ENCODE data around the gene PRTN3.

PRTN3 gene

GRCh38 chr19:803686-804418 lies 36.9 kb upstream of the PRTN3 start:
- Histone ChIP-seq H3K9me3 (no peaks in the 10 kb centered on the region), H3K27me3 (no peaks in the 10 kb centered on the region), H4K20me1 (peaks cover 100% of the 10 kb centered on the region), H3K4me1 (peaks cover 29% of the 10 kb centered on the region), H3K4me3 (no peak overlapping the region), H3K4me2 (no peak overlapping the region), H3K27ac (no peak overlapping the region), H3K36me3 (peaks cover 99% of the 10 kb centered on the region), H3K9ac (no peak overlapping the region)
- TF ChIP-seq Cebpa-rat (IDR thresholded peaks at IDR 0.05) = no peak

- Histone ChIP-seq H3K27me3 (no peaks in the 10 kb centered on the region), H3K4me1 (peaks cover 22% of the 10 kb centered on the region), H4K20me1 (peaks cover 100% of the 10 kb centered on the region), H3K36me3 (peaks cover 99% of the 10 kb centered on the region), H3K27ac (no peak overlapping the region), H3K9me3 (no peaks in the 10 kb centered on the region), H3K9ac (no peak overlapping the region), H3K4me2 (no peak overlapping the region), H3K4me3 (no peak overlapping the region)
- no peak for TF ChIP-seq Cebpa-rat (IDR thresholded peaks at IDR 0.05)
Measured at GRCh38 chr19:804419-805165, 36.2 kb upstream of the PRTN3 start.

GRCh38 chr19:805166-805551 lies 35.6 kb upstream of the PRTN3 start:
- Histone ChIP-seq H3K36me3 (peaks cover 99% of the 10 kb centered on the region), H3K27me3 (no peaks in the 10 kb centered on the region), H3K27ac (no peak overlapping the region), H3K4me2 (no peak overlapping the region), H3K9me3 (no peaks in the 10 kb centered on the region), H4K20me1 (peaks cover 100% of the 10 kb centered on the region), H3K9ac (no peak overlapping the region), H3K4me3 (no peak overlapping the region), H3K4me1 (peaks cover 16% of the 10 kb centered on the region)
- no peak for TF ChIP-seq Cebpa-rat (IDR thresholded peaks at IDR 0.05)

- Histone ChIP-seq H3K4me3 (no peak overlapping the region), H3K27me3 (no peaks in the 10 kb centered on the region), H3K27ac (no peak overlapping the region), H3K4me1 (peaks cover 9% of the 10 kb centered on the region), H3K9ac (no peak overlapping the region), H4K20me1 (peaks cover 100% of the 10 kb centered on the region), H3K36me3 (peaks cover 99% of the 10 kb centered on the region), H3K4me2 (no peak overlapping the region), H3K9me3 (no peaks in the 10 kb centered on the region)
- no peak for TF ChIP-seq Cebpa-rat (IDR thresholded peaks at IDR 0.05)
Measured at GRCh38 chr19:805600-806550, 34.9 kb upstream of the PRTN3 start.

GRCh38 chr19:806815-807421 lies 33.9 kb upstream of the PRTN3 start:
- H3K27ac ChIP-seq = no peak overlapping the region
- H3K4me2 ChIP-seq = no peak overlapping the region
- H3K27me3 ChIP-seq = no peaks in the 10 kb centered on the region
- peaks cover 99% of the 10 kb centered on the region for H3K36me3 ChIP-seq
- H4K20me1 ChIP-seq = peaks cover 100% of the 10 kb centered on the region
- no peaks in the 10 kb centered on the region for H3K9me3 ChIP-seq
- TF ChIP-seq Cebpa-rat (IDR thresholded peaks at IDR 0.05) = no peak
- H3K9ac ChIP-seq = no peak overlapping the region
- no peak overlapping the region for H3K4me3 ChIP-seq
- no peaks in the 10 kb centered on the region for H3K4me1 ChIP-seq

GRCh38 chr19:807627-808422 lies 33.0 kb upstream of the PRTN3 start:
- Histone ChIP-seq H3K4me3 (no peak overlapping the region), H3K4me2 (no peak overlapping the region), H3K27ac (no peak overlapping the region), H4K20me1 (peaks cover 98% of the 10 kb centered on the region), H3K36me3 (peaks cover 98% of the 10 kb centered on the region), H3K9ac (no peak overlapping the region), H3K4me1 (no peaks in the 10 kb centered on the region), H3K27me3 (no peaks in the 10 kb centered on the region), H3K9me3 (no peaks in the 10 kb centered on the region)
- no peak for TF ChIP-seq Cebpa-rat (IDR thresholded peaks at IDR 0.05)

GRCh38 chr19:808423-808775 lies 32.4 kb upstream of the PRTN3 start:
- Histone ChIP-seq H3K4me3 (no peak overlapping the region), H4K20me1 (peaks cover 98% of the 10 kb centered on the region)

GRCh38 chr19:810077-810855 lies 30.5 kb upstream of the PRTN3 start:
- Histone ChIP-seq H3K27ac (no peak overlapping the region), H3K4me1 (no peaks in the 10 kb centered on the region), H3K36me3 (peaks cover 98% of the 10 kb centered on the region), H4K20me1 (peaks cover 98% of the 10 kb centered on the region), H3K9ac (no peak overlapping the region), H3K27me3 (no peaks in the 10 kb centered on the region), H3K9me3 (no peaks in the 10 kb centered on the region), H3K4me3 (no peak overlapping the region), H3K4me2 (no peak overlapping the region)
- no peak for TF ChIP-seq Cebpa-rat (IDR thresholded peaks at IDR 0.05)

More at GRCh38 chr19:808423-808775, 32.4 kb upstream of the PRTN3 start:
- Histone ChIP-seq H3K4me1 (no peaks in the 10 kb centered on the region), H3K27me3 (no peaks in the 10 kb centered on the region), H3K9ac (no peak overlapping the region), H3K9me3 (no peaks in the 10 kb centered on the region), H3K36me3 (peaks cover 98% of the 10 kb centered on the region), H3K27ac (no peak overlapping the region), H3K4me2 (no peak overlapping the region)
- TF ChIP-seq Cebpa-rat (IDR thresholded peaks at IDR 0.05) = no peak

All from BLaER1 (cell line).